ENCODE measurements around the gene CERK.

Gene CERK

DNA sequence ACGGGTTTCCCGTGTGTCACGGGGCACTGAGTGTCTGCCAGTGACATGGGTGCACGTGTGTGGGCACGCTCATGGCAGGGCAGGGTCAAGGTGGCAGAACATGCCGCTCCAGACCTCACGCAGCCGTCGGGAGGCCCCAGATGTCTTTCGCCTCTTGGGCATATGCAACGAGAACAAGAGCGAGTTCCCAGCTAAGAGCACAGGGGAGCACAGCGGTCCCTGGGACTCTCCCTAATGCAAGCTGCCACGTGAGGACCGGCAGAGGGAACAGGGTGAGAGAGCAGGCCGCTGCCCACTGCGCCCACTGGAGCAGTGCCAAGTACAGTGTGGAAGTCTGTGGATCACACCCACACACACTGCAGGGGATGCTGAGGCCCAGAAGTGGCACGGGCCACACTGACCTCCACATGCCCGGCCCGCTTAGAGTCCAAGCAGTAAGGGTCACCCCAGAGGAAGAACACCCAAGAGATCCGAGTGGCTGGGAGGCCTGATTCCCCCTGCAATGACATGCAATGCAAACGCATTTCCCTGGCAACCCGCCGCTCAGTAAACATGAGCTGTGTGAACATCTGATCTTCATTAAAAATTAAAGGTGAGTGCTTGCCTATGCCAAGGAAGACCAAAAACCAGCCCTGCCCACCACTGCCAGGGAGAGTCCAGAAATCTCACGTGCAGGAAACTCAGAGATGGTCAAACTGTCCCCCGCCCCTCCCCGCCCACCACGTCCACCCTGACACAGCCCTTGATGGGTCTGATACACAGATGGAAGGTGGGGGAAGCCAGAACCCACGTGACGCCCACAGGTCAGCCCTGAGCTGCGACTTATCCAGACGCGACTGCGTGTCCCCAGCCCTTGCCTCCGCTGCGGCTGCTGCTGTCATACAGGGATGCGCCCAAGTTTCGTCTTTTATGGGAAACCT lies 11.7 kb downstream of the CERK start:
- peaks cover 10% of the 10 kb centered on the region for H3K36me3 ChIP-seq (ENCODE audit: insufficient read depth, low read length)
- H3K9ac ChIP-seq (ENCODE audit: low read depth, low read length): no peak overlapping the region
- no peak overlapping the region for H3K4me3 ChIP-seq (ENCODE audit: low read length)
- no peaks in the 10 kb centered on the region for H3K27me3 ChIP-seq (ENCODE audit: control insufficient read depth, insufficient read depth, low read length)
- H3K9me3 ChIP-seq (replicated peaks; ENCODE audit: low read length): no peaks in the 10 kb centered on the region
- peaks cover 8% of the 10 kb centered on the region for H3K4me1 ChIP-seq (ENCODE audit: control insufficient read depth, insufficient read depth, low read length)
- H3K4me2 ChIP-seq (ENCODE audit: low read length): no peak overlapping the region

DNA sequence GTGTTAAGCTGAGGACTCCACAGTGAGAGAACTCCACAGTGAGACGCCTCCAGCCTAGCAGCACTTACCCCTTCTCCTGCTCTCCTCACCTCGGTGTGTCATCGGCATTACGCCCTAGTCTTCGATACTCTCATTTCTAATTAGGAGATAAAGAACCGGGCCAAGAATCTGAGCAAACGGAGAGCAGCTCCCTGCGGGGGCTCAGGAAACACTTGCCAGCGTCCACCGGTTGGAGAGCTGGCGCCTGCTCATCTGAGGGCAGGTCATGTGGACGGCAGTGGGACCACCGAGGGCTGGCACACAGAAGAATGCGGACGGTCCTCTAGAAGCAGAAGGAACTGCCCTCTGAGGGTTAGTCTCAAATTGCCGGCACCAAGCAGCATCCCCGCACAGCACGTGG lies 13.0 kb downstream of the CERK start:
- H3K9ac ChIP-seq (ENCODE audit: low read depth, low read length): no peak overlapping the region
- H3K36me3 ChIP-seq (ENCODE audit: insufficient read depth, low read length): peaks cover 12% of the 10 kb centered on the region
- no peaks in the 10 kb centered on the region for H3K27me3 ChIP-seq (ENCODE audit: control insufficient read depth, insufficient read depth, low read length)
- H3K4me1 ChIP-seq (ENCODE audit: control insufficient read depth, insufficient read depth, low read length): peaks cover 8% of the 10 kb centered on the region
- no peak overlapping the region for H3K4me2 ChIP-seq (ENCODE audit: low read length)
- H3K9me3 ChIP-seq (replicated peaks; ENCODE audit: low read length): no peaks in the 10 kb centered on the region
- H3K4me3 ChIP-seq (ENCODE audit: low read length): no peak overlapping the region

DNA sequence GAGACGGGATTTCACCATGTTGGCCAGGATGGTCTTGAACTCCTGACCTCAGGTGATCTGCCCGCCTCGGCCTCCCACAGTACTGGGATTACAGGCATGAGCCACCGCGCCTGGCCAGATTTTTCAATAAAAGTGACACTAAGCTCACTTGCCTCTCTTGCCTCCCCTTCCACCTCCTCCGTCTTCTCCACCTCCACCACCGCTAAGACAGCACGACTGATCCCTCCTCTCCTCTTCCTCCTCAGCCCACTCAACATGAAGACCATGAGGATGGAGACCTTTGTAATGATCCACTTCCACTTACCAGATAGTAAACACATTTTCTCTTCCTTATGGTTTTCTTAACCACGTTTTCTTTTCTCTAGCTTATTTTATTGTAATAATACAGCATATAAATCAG lies 14.2 kb downstream of the CERK start:
- Histone ChIP-seq H3K36me3 (ENCODE audit: insufficient read depth, low read length) (peaks cover 23% of the 10 kb centered on the region), H3K9me3 (replicated peaks; ENCODE audit: low read length) (no peaks in the 10 kb centered on the region), H3K9ac (ENCODE audit: low read depth, low read length) (no peak overlapping the region), H3K4me3 (ENCODE audit: low read length) (no peak overlapping the region), H3K27me3 (ENCODE audit: control insufficient read depth, insufficient read depth, low read length) (no peaks in the 10 kb centered on the region), H3K4me2 (ENCODE audit: low read length) (no peak overlapping the region), H3K4me1 (ENCODE audit: control insufficient read depth, insufficient read depth, low read length) (peaks cover 8% of the 10 kb centered on the region)

DNA sequence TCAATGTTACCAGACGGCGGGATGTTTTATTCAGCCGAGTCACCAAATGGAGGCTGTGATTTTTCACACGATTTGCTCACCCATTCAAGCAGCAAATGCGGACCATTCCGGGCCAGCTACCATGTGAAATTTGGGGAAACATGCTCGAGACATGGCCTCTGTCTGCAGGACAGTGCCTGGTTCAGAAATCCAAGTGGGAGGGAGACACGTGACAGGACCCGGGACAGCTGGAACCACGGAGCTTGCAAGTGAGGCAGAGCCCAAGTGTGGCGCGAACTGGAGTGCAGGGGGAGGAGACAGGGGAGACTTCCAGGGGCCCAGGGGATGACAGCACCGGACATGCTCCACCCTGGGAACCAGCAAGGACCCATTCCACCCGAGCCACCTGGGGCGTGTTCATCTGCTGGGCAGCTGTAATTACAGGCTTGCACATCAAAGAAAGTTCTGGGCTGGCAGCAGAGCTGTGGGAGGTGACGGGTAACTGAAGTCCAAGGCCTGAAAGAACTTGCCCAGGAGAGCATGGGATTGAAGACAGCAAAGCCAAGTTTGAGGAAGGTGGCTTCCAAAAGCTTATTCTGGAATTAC lies 16.5 kb downstream of the CERK start:
- Histone ChIP-seq H3K36me3 (ENCODE audit: insufficient read depth, low read length) (peaks cover 41% of the 10 kb centered on the region), H3K4me1 (ENCODE audit: control insufficient read depth, insufficient read depth, low read length) (peaks cover 8% of the 10 kb centered on the region), H3K4me2 (ENCODE audit: low read length) (no peak overlapping the region), H3K4me3 (ENCODE audit: low read length) (no peak overlapping the region), H3K27me3 (ENCODE audit: control insufficient read depth, insufficient read depth, low read length) (no peaks in the 10 kb centered on the region), H3K9ac (ENCODE audit: low read depth, low read length) (no peak overlapping the region), H3K9me3 (replicated peaks; ENCODE audit: low read length) (no peaks in the 10 kb centered on the region)

DNA sequence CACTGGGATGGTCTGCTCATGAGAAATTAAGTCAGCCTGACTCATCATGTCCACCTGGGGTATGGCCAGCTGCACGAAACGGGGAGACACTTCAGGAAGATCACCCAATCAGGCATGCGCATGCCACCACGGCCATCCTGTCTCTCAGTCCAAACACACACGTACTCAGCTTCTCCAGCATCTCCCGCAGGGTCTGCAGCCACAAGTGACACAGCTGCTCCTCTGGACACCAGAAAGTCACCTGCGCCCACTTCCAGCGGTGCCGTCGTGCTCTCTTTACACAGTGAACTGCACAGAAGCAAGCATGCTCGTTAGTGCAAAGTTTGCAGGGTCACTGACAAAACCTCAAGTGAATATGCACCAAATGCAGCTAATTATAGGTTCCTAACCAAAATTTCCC lies 18.1 kb downstream of the CERK start:
- H3K4me2 ChIP-seq (ENCODE audit: low read length): no peak overlapping the region
- H3K27me3 ChIP-seq (ENCODE audit: control insufficient read depth, insufficient read depth, low read length): no peaks in the 10 kb centered on the region
- no peaks in the 10 kb centered on the region for H3K4me1 ChIP-seq (ENCODE audit: control insufficient read depth, insufficient read depth, low read length)
- no peaks in the 10 kb centered on the region for H3K9me3 ChIP-seq (replicated peaks; ENCODE audit: low read length)
- H3K4me3 ChIP-seq (ENCODE audit: low read length): no peak overlapping the region
- H3K36me3 ChIP-seq (ENCODE audit: insufficient read depth, low read length): peaks cover 45% of the 10 kb centered on the region
- H3K9ac ChIP-seq (ENCODE audit: low read depth, low read length): no peak overlapping the region

DNA sequence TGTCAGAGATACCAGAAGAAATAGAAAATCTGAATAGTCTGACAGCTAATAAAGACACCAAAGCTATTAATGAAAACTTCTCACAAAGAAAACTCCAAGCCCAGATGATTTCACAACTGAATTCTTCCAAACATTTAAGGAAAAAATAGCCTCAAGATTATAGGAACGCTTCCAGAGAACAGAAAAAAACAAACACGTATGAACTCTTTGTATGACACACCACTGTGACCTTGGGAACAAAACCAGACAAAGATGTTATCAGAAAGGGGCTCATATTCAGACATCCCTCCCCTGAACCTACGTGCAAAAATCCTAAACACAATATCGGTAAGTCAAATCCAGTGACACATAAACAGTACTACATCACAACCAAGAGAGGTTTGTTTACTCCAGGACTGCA lies 23.5 kb downstream of the CERK start:
- Histone ChIP-seq H3K27me3 (ENCODE audit: control insufficient read depth, insufficient read depth, low read length) (no peaks in the 10 kb centered on the region), H3K9ac (ENCODE audit: low read depth, low read length) (no peak overlapping the region), H3K36me3 (ENCODE audit: insufficient read depth, low read length) (peaks cover 67% of the 10 kb centered on the region)

DNA sequence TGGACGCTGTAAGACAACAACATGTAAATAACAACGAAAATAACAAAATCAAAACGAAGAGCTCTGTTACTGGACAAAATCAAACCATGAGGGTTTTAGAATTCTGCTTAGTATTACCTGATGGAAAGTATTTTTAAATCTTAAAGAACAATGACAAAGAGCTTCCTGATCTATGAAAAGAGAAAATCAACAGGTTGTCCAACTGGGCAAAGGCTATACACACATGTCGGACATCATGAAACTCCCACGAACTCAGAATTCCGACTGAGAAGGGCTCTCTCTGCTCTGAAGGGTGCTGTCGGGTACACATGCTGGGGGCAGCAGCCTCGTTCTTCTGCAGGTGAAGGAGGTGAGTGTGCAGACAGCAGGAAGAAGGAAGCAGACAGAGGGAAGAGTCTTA lies 25.8 kb downstream of the CERK start:
- no peak overlapping the region for H3K4me3 ChIP-seq (ENCODE audit: low read length)
- H3K4me2 ChIP-seq (ENCODE audit: low read length): no peak overlapping the region
- H3K9me3 ChIP-seq (replicated peaks; ENCODE audit: low read length): no peaks in the 10 kb centered on the region
- no peaks in the 10 kb centered on the region for H3K27me3 ChIP-seq (ENCODE audit: control insufficient read depth, insufficient read depth, low read length)
- H3K9ac ChIP-seq (ENCODE audit: low read depth, low read length): no peak overlapping the region
- peaks cover 71% of the 10 kb centered on the region for H3K36me3 ChIP-seq (ENCODE audit: insufficient read depth, low read length)
- no peaks in the 10 kb centered on the region for H3K4me1 ChIP-seq (ENCODE audit: control insufficient read depth, insufficient read depth, low read length)

More for the DNA sequence above, 23.5 kb downstream of the CERK start:
- Histone ChIP-seq H3K4me2 (ENCODE audit: low read length) (no peak overlapping the region), H3K9me3 (replicated peaks; ENCODE audit: low read length) (no peaks in the 10 kb centered on the region), H3K4me3 (ENCODE audit: low read length) (no peak overlapping the region), H3K4me1 (ENCODE audit: control insufficient read depth, insufficient read depth, low read length) (no peaks in the 10 kb centered on the region)

DNA sequence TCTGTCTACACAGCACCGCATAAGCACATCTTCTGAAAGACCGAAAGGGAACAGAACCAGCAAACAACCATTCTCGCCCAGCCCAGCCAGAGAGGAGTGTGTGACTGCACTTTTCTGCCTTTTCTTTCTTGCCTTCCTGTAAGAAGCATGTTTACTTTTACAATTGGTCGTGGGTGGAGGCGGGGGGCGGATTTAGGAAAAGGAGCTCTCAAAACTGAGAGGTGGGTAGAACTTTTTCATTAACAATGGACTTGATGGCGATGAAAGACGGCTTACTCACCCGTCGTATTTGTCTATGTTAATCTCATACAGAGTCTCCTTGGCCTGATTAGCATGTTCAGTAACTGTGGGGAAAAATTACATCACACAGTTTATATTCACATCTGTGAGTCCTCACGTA lies 27.2 kb downstream of the CERK start:
- Histone ChIP-seq H3K36me3 (ENCODE audit: insufficient read depth, low read length) (peaks cover 70% of the 10 kb centered on the region), H3K9me3 (replicated peaks; ENCODE audit: low read length) (no peaks in the 10 kb centered on the region), H3K27me3 (ENCODE audit: control insufficient read depth, insufficient read depth, low read length) (no peaks in the 10 kb centered on the region), H3K4me1 (ENCODE audit: control insufficient read depth, insufficient read depth, low read length) (no peaks in the 10 kb centered on the region), H3K9ac (ENCODE audit: low read depth, low read length) (no peak overlapping the region), H3K4me2 (ENCODE audit: low read length) (no peak overlapping the region), H3K4me3 (ENCODE audit: low read length) (no peak overlapping the region)

DNA sequence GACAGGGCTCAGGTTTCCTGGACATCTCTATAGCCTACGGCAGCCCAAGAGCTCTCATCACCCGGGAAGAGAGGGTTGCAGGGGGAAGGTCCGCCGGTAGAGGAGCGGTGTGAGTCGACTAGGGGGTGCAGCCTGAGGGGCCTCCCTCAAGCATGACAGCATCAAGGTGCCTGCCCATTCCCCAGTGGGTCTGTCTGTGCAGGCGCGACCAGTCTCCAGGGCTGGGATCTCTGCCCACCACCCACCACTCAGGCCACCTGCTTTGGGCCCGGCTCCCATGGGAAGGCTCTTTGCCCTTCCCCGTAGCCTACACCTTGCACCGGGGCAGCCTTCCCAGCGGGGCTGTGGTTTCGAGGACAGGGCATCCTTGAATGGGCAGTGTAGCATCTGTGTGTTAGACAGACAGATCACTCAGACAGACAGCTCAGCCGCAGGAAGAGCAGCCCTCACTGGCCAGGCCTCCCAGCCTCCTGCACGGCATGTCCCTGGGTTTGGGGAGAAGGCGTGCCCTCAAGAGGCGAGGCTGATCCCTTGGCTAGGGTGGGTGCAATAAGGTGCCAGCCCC lies 29.2 kb downstream of the CERK start:
- H3K4me2 ChIP-seq (ENCODE audit: low read length): no peak overlapping the region
- no peaks in the 10 kb centered on the region for H3K27me3 ChIP-seq (ENCODE audit: control insufficient read depth, insufficient read depth, low read length)
- peaks cover 74% of the 10 kb centered on the region for H3K36me3 ChIP-seq (ENCODE audit: insufficient read depth, low read length)
- no peaks in the 10 kb centered on the region for H3K9me3 ChIP-seq (replicated peaks; ENCODE audit: low read length)
- no peak overlapping the region for H3K9ac ChIP-seq (ENCODE audit: low read depth, low read length)
- H3K4me3 ChIP-seq (ENCODE audit: low read length): no peak overlapping the region
- H3K4me1 ChIP-seq (ENCODE audit: control insufficient read depth, insufficient read depth, low read length): no peaks in the 10 kb centered on the region

DNA sequence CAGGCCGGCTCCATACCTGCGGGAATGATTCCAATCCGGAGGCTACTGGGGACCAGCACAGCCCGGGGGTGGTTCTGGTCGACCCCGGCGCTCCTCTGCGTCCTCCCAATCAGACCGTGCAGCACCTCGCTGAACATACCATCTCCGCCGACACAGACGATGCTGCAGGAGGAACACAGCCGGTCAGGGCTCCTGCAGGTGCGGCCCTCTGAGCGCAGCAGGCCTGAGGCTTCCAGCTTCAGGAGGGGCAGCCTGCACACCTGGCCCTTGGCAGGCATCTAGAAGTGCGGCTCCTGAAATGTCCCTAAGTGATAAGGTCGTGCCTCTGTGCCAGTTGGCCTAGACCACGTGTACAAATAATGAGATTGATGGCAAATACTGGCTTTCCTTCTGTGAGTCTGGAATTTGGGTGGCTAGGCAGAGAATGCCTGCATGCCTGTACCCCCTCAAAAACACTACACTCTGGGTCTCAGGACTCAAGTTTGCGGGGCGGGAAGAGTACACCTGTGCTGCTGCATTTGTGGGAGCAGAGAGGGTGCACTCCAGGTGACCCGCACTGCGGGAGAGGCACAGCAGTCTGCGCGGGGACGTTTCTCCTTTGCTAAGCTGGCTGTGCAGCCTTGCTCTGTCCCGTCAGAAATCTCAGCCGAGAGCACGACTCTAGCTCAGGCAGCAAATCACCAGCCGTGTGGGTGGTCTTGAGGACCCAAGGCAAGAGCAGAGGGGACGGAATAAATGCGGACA lies 30.1 kb downstream of the CERK start:
- Histone ChIP-seq H3K36me3 (ENCODE audit: insufficient read depth, low read length) (peaks cover 73% of the 10 kb centered on the region), H3K27me3 (ENCODE audit: control insufficient read depth, insufficient read depth, low read length) (no peaks in the 10 kb centered on the region), H3K9me3 (replicated peaks; ENCODE audit: low read length) (no peaks in the 10 kb centered on the region), H3K4me3 (ENCODE audit: low read length) (no peak overlapping the region), H3K9ac (ENCODE audit: low read depth, low read length) (no peak overlapping the region), H3K4me2 (ENCODE audit: low read length) (no peak overlapping the region), H3K4me1 (ENCODE audit: control insufficient read depth, insufficient read depth, low read length) (no peaks in the 10 kb centered on the region)

DNA sequence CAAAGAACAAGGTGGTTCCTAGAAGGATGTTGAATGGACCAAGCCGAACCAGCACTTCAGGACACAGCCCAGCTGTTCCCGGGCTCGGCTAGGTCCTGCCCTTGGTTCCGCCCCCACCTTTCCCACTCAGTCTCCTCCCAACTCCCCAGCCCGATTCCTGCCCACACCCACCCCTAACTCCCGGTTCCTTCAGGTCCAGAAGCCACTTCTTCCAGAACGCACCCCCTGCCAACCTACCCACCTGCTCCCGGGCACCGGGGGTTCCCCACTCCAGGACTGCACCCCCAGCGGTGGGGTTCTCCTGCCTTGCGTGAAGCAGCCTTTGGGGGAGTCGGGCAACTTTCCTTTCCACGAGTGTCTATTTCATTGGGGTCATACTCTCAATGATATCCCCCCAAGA lies 30.7 kb downstream of the CERK start:
- no peaks in the 10 kb centered on the region for H3K9me3 ChIP-seq (replicated peaks; ENCODE audit: low read length)
- H3K36me3 ChIP-seq (ENCODE audit: insufficient read depth, low read length): peaks cover 71% of the 10 kb centered on the region
- no peaks in the 10 kb centered on the region for H3K4me1 ChIP-seq (ENCODE audit: control insufficient read depth, insufficient read depth, low read length)
- H3K27me3 ChIP-seq (ENCODE audit: control insufficient read depth, insufficient read depth, low read length): no peaks in the 10 kb centered on the region
- H3K4me2 ChIP-seq (ENCODE audit: low read length): no peak overlapping the region
- no peak overlapping the region for H3K4me3 ChIP-seq (ENCODE audit: low read length)
- H3K9ac ChIP-seq (ENCODE audit: low read depth, low read length): no peak overlapping the region
